GM18507 (cell line): ENCODE data around the gene ANKS1A.
"Not testable (repeated sequence)": the region's sequence is repeated elsewhere in the genome, so short reads cannot be mapped to it uniquely, and the experiment has no call there.

Experiments used
- DNase-seq: peaks from one replicate; pipeline ENCODE4 v3.0.0; 2011; ENCODE audit warnings: low read depth; ENCODE audit not compliant: insufficient read length; ENCODE audit errors: extremely low spot score
- FAIRE-seq: peaks from 2 replicates; lab custom pipeline; 2011; peaks lifted over from hg19 to GRCh38; lab: Jason Lieb, UNC

The ANKS1A gene

DNA sequence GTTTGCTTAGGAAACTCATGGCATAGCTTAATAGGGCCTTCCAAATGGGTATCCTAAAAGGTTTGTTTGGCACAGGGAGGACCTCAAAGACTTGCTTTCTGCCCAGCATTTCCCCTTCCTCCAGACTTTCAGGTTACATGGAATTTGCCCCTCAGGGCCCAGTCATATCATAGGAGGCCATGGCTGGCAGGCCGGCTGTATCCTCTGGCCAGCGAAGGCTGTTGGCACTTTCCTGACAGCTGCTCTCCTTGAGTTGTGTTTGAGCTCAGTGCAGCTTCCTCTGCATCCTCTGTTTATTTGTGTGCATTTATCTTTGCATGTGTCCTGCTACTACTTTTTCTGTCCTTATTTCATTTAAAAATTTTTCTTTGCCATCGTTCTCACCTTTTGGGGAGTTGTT is 90.9 kb downstream of the ANKS1A start:
- DNase-seq (no peak), FAIRE-seq (no peak)

DNA sequence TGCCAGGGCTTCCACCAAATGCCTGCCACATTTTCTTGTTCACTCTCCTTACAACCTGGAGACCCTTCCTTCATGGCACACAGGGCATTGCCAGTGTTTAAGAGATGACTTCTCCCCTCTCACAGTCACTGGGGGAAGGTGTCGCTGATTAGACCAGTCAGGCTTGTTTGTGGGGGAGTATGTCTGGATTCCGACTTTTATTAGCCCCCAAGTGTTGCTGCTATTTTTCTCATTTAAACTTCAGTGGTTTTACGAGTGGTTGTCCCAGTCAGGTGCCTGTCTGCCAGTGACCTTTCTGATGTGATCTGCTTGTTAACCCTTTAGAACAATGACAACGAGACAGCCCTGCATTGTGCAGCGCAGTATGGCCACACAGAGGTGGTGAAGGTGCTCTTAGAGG is 92.3 kb downstream of the ANKS1A start:
- FAIRE-seq (no peak), DNase-seq (no peak)

DNA sequence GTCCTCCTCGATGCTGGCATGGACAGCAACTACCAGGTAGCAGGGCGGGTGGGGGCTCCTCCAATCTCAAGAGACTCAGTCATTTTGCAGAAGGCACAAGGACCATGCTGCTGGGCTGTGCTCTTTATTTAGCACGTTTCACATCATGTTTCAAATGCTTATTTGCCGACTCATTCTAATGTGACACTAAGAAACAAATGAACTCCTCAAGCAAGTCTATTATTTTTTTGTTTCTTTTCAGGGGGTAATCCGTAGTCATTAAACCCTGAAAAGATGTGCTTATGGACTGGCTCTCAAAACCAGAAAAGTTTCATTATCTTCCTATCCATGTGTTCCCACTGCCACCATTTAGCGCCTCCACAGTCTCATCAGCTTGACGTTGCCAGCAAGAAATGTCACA is 92.9 kb downstream of the ANKS1A start:
- DNase-seq = no peak
- no peak for FAIRE-seq

DNA sequence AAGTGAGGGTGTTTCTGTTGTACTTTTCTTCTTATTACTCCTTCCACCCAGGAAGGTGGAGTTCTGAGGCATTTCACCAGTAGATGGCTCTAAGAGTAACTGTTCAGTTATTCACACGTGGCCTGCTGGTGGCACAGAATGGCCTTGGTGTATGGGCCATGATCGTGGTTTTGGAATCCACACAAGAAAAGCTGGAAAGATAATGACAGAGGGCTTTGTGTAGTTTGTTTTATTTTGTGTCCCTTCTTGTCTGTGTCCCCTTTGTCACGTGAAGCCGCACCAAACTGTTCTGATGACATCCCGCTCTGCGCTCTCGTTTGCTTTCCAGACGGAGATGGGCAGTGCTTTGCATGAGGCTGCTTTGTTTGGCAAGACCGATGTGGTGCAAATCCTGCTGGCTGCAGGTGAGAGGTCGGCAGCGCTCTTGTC is 93.4 kb downstream of the ANKS1A start:
- DNase-seq (no peak), FAIRE-seq (no peak)

DNA sequence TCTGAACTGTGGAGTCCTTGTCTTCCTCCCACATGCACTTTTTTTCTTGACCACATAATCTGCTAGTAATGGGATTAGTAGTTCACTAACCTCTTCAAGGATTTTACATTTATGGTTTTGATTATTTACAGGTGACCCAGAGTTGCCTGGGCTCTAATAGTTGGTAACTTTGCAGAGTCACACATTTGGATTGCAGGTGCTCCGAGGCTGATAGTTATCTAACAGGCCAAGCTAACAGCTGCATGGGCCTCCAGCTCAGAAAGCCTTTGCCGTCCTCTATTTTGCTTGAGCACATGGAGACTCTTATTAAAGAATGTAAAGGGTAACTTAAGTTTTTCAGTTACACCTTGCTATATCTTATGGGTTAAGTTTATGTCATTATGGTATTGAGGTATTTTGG is 95.4 kb downstream of the ANKS1A start:
- FAIRE-seq = no peak
- DNase-seq = no peak

DNA sequence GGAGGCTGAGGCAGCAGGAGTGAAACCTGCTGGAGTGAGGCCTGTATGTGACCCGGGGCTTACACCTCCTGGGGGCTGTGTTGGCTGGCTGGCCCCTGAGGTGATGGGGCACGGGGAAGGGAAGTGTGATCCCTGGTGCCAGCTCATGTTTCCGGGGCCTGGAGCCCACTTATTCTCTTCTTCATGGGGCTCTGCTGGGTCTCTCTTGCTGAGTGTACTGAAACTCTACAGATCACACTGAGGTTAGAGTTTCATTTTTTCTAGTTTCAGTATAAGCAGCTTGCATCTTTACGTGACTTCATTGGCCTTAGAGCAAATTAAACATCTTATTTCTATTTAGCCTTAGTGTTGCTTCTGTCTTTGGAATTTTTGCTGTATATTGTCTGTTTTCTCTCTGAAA is 96.2 kb downstream of the ANKS1A start:
- FAIRE-seq (no peak), DNase-seq (no peak)

DNA sequence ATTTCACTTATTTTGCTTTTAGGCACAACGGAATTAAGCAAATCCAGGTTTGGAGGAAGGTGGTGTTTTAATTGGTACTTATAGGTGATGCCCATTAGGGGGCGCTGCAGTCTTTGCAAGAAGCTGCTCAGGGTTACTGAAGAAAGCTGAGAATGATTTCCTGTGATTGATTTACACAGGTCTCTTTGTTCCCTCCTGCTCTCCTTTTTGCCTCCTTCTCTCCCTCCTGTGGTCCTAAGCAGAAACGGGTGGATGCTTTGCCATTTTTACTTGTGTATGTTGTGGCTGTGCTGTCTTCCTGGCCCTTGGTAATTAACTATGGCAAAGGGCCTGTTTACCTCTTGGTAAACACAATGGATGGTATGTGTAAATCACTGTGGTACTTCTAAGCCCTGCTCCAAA is 97.8 kb downstream of the ANKS1A start:
- DNase-seq = peak; percentile 20
- FAIRE-seq = peak; percentile 68

DNA sequence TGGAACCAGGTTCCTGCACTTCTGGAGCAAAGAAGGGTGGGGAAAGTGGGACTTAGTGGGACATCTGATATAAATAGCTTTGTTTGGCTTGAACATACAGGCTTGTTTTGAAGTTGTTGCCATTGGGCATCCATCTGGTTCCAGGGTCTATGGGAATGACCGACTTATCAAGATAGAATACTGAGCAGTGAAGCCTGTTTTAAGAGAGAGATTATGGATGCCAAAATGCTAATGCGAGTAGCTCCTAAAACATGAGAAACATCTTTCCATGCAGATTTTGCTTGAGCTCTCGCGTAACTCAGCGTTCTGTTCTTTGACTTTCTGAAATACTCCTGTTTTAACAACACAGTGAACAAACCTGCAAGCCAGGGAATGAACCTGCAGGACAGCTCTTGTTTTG is 98.5 kb downstream of the ANKS1A start:
- DNase-seq (no peak), FAIRE-seq (no peak)

DNA sequence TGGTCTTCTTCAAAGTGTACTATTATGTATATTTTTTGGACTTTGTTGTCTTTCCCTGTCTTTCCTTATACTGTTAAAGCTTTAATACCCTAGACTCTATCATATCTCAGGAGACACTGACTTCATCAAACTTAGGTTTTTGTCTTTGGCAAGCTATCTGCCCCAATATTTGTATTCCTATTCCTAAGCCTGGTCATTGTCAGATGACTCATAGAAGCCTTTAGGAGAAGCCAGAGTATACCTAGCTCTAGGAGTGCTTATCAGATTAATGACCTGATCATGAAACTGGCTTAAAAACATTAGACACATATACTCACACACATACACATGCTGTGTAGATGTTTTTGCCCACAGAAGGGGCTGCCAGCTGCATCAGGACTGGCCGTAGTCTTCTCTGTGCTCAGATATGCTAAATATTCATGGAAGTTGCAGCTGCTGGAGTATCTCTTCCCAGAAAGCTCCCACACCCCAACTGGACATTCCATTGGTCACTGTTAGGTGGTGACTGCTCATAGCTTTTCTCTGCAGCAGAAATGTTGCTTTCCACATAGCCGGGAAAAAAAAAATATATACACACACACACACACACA is 102.0 kb downstream of the ANKS1A start:
- DNase-seq = no peak
- no peak for FAIRE-seq

DNA sequence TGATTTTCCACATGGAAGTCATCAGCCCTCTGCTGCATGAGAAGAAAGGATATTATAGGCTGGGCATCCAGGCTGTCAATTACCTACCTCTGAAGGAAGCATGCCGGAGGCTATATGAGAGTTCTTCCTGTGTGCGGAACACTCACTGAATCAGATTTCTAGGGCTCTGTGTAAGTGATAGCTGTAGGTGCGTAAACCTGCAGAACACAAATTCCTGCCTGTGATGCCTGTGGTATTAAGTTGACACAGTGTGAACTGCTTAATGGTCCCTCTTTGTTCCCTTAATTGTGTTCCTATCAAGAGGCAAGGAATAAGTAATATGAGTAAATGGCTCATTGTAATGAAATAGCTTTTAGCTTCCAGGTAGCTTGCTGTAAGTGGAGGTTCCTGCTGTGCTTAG is 103.3 kb downstream of the ANKS1A start:
- no peak for FAIRE-seq

DNA sequence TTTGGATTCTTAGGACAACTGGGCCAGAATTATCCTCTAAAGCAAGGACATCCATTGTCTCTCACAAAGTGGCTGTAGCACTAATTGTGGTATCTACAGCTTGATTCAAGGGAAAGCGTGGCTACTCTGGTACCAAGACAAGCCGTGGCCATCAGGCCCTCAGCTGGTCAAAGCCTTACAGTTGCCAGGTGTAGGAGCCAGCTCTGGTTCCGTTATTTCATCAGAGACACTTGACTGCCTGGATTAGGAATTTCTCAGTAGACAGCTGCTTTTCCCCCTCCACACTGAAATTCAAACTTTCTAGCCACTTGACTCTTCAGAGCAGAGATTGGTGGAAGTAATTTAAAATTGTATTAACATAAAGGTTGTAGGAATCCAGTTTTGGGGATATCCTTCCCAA is 104.2 kb downstream of the ANKS1A start:
- FAIRE-seq = no peak

More for the DNA sequence above, 103.3 kb downstream of the ANKS1A start:
- DNase-seq = no peak

DNA sequence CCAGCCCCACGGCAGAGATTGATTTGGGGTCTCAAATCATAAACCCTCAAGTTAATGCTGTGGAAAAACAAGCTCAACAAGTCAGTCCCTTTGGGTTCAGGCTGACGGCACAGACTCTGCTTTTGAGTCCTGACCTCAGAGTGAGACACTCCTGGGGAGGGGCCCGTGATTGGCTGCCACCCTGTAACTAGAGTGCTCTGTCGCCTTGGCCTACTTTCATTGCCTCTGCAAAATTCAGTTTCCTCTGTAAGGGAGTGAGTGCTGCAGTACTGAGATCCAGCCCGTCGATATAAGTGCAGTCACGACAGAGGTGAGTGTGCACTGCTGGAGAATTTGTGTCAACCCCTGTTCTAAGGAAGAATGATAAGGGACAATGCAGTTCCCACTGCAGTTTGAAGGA is 105.6 kb downstream of the ANKS1A start:
- FAIRE-seq (no peak), DNase-seq (no peak)

More for the DNA sequence above, 104.2 kb downstream of the ANKS1A start:
- DNase-seq = no peak

DNA sequence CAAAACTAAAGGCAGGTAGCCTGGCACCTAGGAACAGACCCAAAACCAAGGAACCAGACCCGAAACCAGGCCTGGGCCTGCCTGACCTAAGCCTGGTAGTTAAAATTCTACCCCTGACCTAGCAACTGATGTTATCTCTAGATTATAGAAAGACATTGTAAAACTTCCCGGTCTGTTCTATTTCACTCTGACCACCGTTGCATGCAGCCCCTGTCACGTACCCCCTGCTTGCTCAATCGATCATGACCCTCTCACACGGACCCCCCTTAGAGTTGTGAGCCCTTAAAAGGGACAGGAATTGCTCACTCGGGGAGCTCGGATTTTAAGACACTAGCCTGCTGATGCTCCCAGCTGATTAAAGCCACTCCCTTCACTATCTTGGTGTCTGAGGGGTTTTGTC is 109.4 kb downstream of the ANKS1A start:
- FAIRE-seq, DNase-seq: not testable (repeated sequence)

DNA sequence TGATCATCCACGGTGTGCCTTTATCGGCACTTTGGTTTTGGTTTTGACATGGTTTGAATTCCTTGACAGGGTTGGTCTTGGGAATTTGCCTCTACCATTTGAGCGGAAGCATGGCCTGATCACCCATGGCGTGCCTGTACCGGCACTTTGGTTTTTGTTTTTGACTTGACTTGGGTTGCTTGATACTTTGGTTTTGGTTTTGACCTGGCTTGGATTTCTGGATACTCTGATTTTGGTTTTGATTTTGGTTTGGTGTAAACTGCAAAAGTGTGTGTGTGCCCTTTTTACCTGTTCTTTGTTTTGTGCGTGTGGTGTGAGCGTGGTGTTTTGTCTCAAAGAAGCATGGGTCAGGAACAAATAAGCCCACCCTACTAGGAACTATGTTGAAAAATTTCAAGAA is 110.1 kb downstream of the ANKS1A start:
- DNase-seq, FAIRE-seq: not testable (repeated sequence)

DNA sequence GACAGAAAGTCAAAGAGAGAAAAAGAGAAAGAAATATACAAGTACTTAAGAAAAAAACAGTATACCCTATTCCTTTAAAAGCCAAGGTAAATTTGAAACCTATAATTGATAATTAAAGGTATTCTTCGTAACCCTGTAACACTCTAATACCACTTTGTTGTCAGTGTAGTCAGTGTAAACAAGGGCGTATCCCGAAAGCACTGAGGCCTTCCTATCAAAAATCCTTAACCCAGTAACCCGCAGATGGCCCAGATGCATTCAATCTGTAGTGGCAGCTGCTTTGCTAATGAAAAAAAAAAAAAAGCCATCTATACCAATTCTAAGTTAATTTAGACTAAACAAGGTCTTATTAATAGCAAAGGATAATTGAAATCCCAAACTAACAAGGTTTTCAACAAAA is 110.9 kb downstream of the ANKS1A start:
- FAIRE-seq, DNase-seq: not testable (repeated sequence)

DNA sequence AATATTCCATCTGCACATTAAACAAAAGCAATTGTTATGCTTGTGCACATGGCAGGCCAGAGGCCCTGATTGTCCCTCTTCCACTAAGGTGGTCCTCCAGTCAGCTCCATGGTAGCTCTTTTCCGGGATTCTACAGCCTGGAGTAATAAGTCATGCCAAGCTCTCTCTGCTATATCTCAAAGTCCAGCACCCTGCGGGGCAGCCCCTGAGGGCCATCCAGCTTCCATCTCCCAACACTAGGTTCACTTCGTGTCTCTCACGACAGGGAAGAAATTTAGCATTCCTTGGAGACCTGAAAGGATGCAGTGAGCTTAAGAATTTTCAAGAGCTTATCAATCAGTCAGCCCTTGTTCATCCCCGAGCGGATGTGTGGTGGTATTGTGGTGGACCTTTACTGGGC is 112.3 kb downstream of the ANKS1A start:
- FAIRE-seq, DNase-seq: not testable (repeated sequence)

DNA sequence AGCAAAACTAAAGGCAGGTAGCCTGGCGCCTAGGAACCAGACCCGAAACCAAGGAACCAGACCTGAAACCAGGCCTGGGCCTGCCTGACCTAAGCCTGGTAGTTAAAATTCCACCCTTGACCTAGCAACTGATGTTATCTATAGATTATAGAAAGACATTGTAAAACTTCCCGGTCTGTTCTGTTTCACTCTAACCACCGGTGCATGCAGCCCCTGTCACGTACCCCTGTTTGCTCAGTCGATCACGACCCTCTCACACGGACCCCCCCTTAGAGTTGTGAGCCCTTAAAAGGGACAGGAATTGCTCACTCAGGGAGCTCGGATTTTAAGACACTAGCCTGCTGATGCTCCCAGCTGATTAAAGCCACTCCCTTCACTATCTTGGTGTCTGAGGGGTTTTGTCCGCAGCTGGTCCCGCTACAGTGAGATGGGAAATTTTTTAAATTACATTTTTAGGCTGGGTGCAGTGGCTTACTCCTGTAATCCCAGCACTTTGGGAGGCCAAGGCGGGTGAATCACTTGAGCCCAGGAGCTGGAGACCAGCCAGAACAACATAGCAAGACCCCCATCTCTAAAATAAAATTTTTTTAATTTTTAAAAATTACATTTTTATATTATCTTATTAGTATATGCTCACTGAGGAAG is 115.0 kb downstream of the ANKS1A start:
- FAIRE-seq, DNase-seq: not testable (repeated sequence)

DNA sequence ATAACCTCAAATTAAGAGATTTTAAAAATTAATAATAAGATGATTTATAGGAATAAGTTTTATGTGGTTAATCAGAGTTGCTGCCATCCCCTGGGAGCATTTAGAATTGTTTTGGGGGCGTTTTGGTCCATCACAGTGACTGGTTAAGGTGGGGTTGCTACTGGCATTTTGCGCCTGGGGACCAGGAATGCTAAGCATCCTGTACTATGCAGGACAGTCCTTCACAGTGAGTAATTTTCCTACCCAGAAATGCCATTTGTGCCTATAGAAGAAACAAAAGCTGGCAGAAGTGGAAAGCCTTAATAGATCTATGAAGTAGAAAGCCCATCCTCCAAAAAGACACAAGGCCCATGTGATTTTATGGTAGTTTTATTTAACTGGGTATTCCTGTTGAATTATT is 118.0 kb downstream of the ANKS1A start:
- FAIRE-seq (no peak), DNase-seq (no peak)

DNA sequence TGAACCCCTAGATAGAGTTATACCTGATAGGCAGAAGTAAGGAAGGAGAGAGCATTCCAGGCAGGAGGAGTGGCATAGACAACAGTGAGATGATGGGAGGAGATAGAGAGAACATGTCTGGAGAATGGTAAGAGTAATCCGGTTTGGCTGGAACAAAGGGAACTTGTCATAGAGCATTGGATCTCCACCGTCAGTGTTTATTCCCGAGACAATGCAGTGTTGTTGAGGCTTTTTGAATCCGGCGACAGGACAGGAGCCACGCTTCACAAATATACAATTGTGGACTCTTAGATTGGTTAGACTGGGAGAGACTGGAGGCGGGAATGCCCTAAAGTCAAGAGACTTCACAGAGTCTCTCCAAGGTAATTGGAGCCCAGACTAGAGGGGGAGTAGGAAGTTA is 119.8 kb downstream of the ANKS1A start:
- no peak for DNase-seq
- no peak for FAIRE-seq

DNA sequence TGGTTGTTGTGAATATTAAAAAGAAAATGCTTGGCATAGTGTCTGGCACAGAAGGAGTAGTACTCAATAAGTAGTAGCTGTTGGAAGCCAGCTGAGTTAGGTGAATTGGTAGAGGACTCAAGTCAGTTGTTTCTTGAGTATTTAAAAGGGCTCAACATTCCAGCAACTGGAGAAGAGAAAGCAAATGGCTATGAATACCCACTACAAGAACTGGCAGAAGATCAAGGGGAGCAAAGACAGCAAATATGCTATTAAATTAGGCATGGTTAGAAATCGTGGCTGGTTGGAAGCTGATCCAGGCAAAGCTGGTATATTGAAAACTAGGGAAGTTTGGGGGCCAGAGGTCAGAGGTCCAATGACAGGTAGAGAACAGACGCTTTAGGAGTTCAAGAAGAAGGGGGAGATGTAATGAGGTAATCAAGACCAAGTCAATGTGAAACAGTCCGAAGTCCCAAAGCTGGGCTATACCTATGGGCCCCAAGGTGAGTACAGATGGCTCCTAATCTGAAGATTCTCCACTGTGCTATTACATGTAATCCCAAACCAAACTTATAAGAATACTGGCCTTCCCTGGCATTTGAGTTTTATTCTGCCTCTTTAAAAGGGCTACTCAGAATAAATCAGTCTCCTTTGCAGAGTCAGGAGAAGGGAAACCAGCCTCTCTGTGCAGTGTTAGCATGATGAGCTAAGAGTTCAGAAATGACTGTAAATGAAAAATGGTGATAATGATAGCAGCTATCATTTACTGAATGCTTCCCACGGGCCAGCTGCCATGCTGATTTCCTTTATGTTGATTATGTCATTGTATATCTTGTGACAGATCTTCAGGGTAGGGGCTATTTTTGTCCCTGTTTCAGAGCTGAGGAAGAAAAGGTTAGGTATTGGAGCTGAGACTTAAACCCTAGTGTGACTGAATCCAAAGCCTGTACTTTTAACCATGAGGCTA is 122.3 kb downstream of the ANKS1A start:
- FAIRE-seq = no peak
- DNase-seq = no peak
